ENCODE data around the gene SOX13. TPM values are rescaled to one million over a fixed set of nuclear protein-coding genes. Genes with fewer than 3 reads are reported as not detected.
A peak's percentile ranks its signal among the peaks of the same experiment; 100 is the strongest.

Gene SOX13
- total and polyA plus RNA-seq, 9 of the 15 experiments (the other 6 are each of a cell fraction or from before 2014, with no cell fraction given), result 0.03 to 0.35 (median 0.06) TPM; not detected in 5

- no peak for ATAC-seq
- H3K9ac ChIP-seq (ENCODE audit: insufficient read depth in 1 of 2, low read depth in 2 of 2, low read length in 2 of 2), result no peak overlapping the region
- no peak overlapping the region for H3K4me3 ChIP-seq
- 3% methylated on average over 5 of the region's 5 CpGs for WGBS (ENCODE audit: insufficient coverage, low coverage, missing lambda C conversion rate)
- DNase-seq (ENCODE audit: extremely low read depth in 1 of 4, low spot score in 3 of 4), result no peak
- H3K27ac ChIP-seq (ENCODE audit: extremely low read depth, low read depth, low read length), result no peak overlapping the region
- in situ Hi-C loops (cut with MboI) (no loop called here), intact Hi-C loops (cut with micrococcal nuclease) (no loop called here)
- no peaks in the 10 kb centered on the region for H3K4me1 ChIP-seq (replicated peaks in 1 of 2; ENCODE audit: control insufficient read depth in 2 of 2, insufficient read depth in 2 of 2, low read length in 2 of 2)
- no peak overlapping the region for H3K4me2 ChIP-seq (ENCODE audit: insufficient read depth, low read length)
- H3K27me3 ChIP-seq (ENCODE audit: control insufficient read depth in 2 of 2, insufficient read depth in 2 of 2, low read length in 2 of 2), result peaks cover 4 to 9% of the 10 kb centered on the region in 2 experiments; a peak in 3 of 5 replicates
- FAIRE-seq, result no peak
- no TSS peak for BruUV-seq (replicated peaks)
- ChIA-PET POLR2A (interaction anchor here (1.6 kb wide), 1 partner anchor 11 kb away, joined by 3 read pairs; no protein-coding TSS in a partner anchor), CTCF (ENCODE audit: low intra/inter-chr PET ratio) (no interaction called here)
- H3K36me3 ChIP-seq (ENCODE audit: control insufficient read depth, insufficient read depth, low read length), result no peaks in the 10 kb centered on the region
- H3K9me3 ChIP-seq (replicated peaks; ENCODE audit: control insufficient read depth, insufficient read depth, low read depth, low read length), result no peaks in the 10 kb centered on the region
- TF ChIP-seq CEBPB (tag; IDR thresholded peaks at IDR 0.05) (no peak), L3MBTL2 (IDR thresholded peaks at IDR 0.05) (0 out of 2 replicates have a peak, but pooled peaks have one; percentile 21)
- no peaks in the 10 kb centered on the region for H3K9me1 ChIP-seq (ENCODE audit: control insufficient read depth, insufficient read depth, low read length)
- no peaks in the 10 kb centered on the region for H3K79me2 ChIP-seq (ENCODE audit: control insufficient read depth, insufficient read depth, low read length)
- H4K20me1 ChIP-seq (replicated peaks; ENCODE audit: control insufficient read depth, insufficient read depth, low read length), result no peaks in the 10 kb centered on the region
- H2AFZ ChIP-seq (ENCODE audit: low read depth, low read length), result no peak overlapping the region
Observed at GRCh38 chr1:204051258-204051657, 21.7 kb upstream of the SOX13 start.

GRCh38 chr1:204051718-204052117 lies 21.2 kb upstream of the SOX13 start:
- Histone ChIP-seq H3K4me3 (no peak overlapping the region), H3K27me3 (ENCODE audit: control insufficient read depth in 2 of 2, insufficient read depth in 2 of 2, low read length in 2 of 2) (peaks cover 4% of the 10 kb centered on the region in 2 experiments; a peak in 2 of 5 replicates), H3K9ac (ENCODE audit: insufficient read depth in 1 of 2, low read depth in 2 of 2, low read length in 2 of 2) (no peak overlapping the region), H3K4me2 (ENCODE audit: insufficient read depth, low read length) (no peak overlapping the region), H3K36me3 (ENCODE audit: control insufficient read depth, insufficient read depth, low read length) (no peaks in the 10 kb centered on the region), H3K4me1 (replicated peaks in 1 of 2; ENCODE audit: control insufficient read depth in 2 of 2, insufficient read depth in 2 of 2, low read length in 2 of 2) (no peaks in the 10 kb centered on the region), H2AFZ (ENCODE audit: low read depth, low read length) (no peak overlapping the region), H3K27ac (ENCODE audit: extremely low read depth, low read depth, low read length) (no peak overlapping the region), H3K9me3 (replicated peaks; ENCODE audit: control insufficient read depth, insufficient read depth, low read depth, low read length) (no peaks in the 10 kb centered on the region), H3K79me2 (ENCODE audit: control insufficient read depth, insufficient read depth, low read length) (no peaks in the 10 kb centered on the region), H4K20me1 (replicated peaks; ENCODE audit: control insufficient read depth, insufficient read depth, low read length) (no peaks in the 10 kb centered on the region), H3K9me1 (ENCODE audit: control insufficient read depth, insufficient read depth, low read length) (no peaks in the 10 kb centered on the region)
- in situ Hi-C loops (cut with MboI), result no loop called here
- ATAC-seq (no peak), DNase-seq (ENCODE audit: extremely low read depth in 1 of 4, low spot score in 3 of 4) (no peak), FAIRE-seq (no peak)
- no TSS peak for BruUV-seq (replicated peaks)
- ChIA-PET POLR2A (interaction anchor here (1.6 kb wide), 1 partner anchor 11 kb away, joined by 3 read pairs; no protein-coding TSS in a partner anchor), CTCF (ENCODE audit: low intra/inter-chr PET ratio) (no interaction called here)
- intact Hi-C loops (cut with micrococcal nuclease), result no loop called here
- no peak for TF ChIP-seq IRF1 (CRISPR knock-in tag; IDR thresholded peaks at IDR 0.05; ENCODE audit: borderline replicate concordance)
- TF ChIP-seq ZBTB49 (CRISPR knock-in tag; IDR thresholded peaks at IDR 0.05; ENCODE audit: borderline replicate concordance), result no peak
- TF ChIP-seq PCBP1 (IDR thresholded peaks at IDR 0.05; ENCODE audit: low read depth, low read length, poor library complexity, severe bottlenecking), result no peak
- no peak for TF ChIP-seq ZFP36 (IDR thresholded peaks at IDR 0.05; ENCODE audit: low read depth, low read length, partially characterized antibody)
- TF ChIP-seq TFAP4 (CRISPR knock-in tag; IDR thresholded peaks at IDR 0.05; ENCODE audit: borderline replicate concordance), result no peak
- no peak for TF ChIP-seq KDM5B (IDR thresholded peaks at IDR 0.05; ENCODE audit: insufficient replicate concordance, low read depth, low read length)
